ENCODE measurements around the gene ATP5ME.

DNA sequence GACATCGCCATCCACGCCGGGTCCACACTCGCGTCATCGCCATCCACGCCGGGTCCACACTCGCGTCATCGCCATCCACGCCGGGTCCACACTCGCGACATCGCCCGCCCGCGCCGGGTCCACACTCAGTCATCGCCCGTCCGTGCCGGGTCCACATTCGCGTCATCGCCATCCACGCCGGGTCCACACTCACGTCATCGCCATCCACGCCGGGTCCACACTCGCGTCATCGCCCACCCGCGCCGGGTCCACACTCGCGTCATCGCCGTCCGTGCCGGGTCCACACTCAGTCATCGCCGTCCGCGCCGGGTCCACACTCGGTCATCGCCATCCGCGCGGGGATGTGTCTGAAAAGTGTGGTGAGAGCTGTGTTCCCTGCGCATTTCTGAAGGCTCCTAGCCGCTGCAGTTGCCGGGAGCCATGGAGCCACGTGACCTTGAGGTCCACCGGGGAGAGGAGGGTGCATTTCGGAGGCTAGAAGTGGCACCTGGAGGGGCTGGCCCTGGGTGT is 48.8 kb upstream of the ATP5ME start:
- TF ChIP-seq GABPA (IDR thresholded peaks at IDR 0.05; ENCODE audit: low read depth) (no peak), POLR2AphosphoS5 (IDR thresholded peaks at IDR 0.05; ENCODE audit: low read depth) (no peak)
- TF ChIP-seq, protein P1, sequence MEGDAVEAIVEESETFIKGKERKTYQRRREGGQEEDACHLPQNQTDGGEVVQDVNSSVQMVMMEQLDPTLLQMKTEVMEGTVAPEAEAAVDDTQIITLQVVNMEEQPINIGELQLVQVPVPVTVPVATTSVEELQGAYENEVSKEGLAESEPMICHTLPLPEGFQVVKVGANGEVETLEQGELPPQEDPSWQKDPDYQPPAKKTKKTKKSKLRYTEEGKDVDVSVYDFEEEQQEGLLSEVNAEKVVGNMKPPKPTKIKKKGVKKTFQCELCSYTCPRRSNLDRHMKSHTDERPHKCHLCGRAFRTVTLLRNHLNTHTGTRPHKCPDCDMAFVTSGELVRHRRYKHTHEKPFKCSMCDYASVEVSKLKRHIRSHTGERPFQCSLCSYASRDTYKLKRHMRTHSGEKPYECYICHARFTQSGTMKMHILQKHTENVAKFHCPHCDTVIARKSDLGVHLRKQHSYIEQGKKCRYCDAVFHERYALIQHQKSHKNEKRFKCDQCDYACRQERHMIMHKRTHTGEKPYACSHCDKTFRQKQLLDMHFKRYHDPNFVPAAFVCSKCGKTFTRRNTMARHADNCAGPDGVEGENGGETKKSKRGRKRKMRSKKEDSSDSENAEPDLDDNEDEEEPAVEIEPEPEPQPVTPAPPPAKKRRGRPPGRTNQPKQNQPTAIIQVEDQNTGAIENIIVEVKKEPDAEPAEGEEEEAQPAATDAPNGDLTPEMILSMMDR (IDR thresholded peaks at IDR 0.05; ENCODE audit: insufficient read depth, low read length) = no peak
- TF ChIP-seq, protein P2, sequence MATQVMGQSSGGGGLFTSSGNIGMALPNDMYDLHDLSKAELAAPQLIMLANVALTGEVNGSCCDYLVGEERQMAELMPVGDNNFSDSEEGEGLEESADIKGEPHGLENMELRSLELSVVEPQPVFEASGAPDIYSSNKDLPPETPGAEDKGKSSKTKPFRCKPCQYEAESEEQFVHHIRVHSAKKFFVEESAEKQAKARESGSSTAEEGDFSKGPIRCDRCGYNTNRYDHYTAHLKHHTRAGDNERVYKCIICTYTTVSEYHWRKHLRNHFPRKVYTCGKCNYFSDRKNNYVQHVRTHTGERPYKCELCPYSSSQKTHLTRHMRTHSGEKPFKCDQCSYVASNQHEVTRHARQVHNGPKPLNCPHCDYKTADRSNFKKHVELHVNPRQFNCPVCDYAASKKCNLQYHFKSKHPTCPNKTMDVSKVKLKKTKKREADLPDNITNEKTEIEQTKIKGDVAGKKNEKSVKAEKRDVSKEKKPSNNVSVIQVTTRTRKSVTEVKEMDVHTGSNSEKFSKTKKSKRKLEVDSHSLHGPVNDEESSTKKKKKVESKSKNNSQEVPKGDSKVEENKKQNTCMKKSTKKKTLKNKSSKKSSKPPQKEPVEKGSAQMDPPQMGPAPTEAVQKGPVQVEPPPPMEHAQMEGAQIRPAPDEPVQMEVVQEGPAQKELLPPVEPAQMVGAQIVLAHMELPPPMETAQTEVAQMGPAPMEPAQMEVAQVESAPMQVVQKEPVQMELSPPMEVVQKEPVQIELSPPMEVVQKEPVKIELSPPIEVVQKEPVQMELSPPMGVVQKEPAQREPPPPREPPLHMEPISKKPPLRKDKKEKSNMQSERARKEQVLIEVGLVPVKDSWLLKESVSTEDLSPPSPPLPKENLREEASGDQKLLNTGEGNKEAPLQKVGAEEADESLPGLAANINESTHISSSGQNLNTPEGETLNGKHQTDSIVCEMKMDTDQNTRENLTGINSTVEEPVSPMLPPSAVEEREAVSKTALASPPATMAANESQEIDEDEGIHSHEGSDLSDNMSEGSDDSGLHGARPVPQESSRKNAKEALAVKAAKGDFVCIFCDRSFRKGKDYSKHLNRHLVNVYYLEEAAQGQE (IDR thresholded peaks at IDR 0.05; ENCODE audit: insufficient replicate concordance, low read depth) = no peak
